ENCODE data around the gene CACNG4.

Gene CACNG4

GRCh38 chr17:66920950-66921349 lies 43.6 kb upstream of the CACNG4 start:
- TF ChIP-seq CTCF (IDR thresholded peaks at IDR 0.05; ENCODE audit: low read depth, low read length), result no peak
- peak; percentile 4 to 30 for DNase-seq (ENCODE audit: low read depth in 2 of 2)

GRCh38 chr17:66923886-66924285 lies 40.6 kb upstream of the CACNG4 start:
- no peak for TF ChIP-seq CTCF (IDR thresholded peaks at IDR 0.05; ENCODE audit: low read depth, low read length)
- no peak for DNase-seq (ENCODE audit: low read depth in 2 of 2)
- no peak overlapping the region for H3K4me3 ChIP-seq (replicated peaks in 1 of 2; ENCODE audit: low read depth in 2 of 2, low read length in 2 of 2)

More at GRCh38 chr17:66920950-66921349, 43.6 kb upstream of the CACNG4 start:
- H3K4me3 ChIP-seq (replicated peaks in 1 of 2; ENCODE audit: low read depth in 2 of 2, low read length in 2 of 2), result no peak overlapping the region

GRCh38 chr17:66925811-66926500 lies 38.6 kb upstream of the CACNG4 start:
- no peak for TF ChIP-seq CTCF (IDR thresholded peaks at IDR 0.05; ENCODE audit: low read depth, low read length)
- no peak for DNase-seq (ENCODE audit: low read depth in 2 of 2)
- no peak overlapping the region for H3K4me3 ChIP-seq (replicated peaks in 1 of 2; ENCODE audit: low read depth in 2 of 2, low read length in 2 of 2)

- no peak for DNase-seq (ENCODE audit: low read depth in 2 of 2)
- H3K4me3 ChIP-seq (replicated peaks in 1 of 2; ENCODE audit: low read depth in 2 of 2, low read length in 2 of 2), result no peak overlapping the region
- TF ChIP-seq CTCF (IDR thresholded peaks at IDR 0.05; ENCODE audit: low read depth, low read length), result no peak
Measured at GRCh38 chr17:66928949-66929348, 35.6 kb upstream of the CACNG4 start.

- no peak for TF ChIP-seq CTCF (IDR thresholded peaks at IDR 0.05; ENCODE audit: low read depth, low read length)
- no peak overlapping the region for H3K4me3 ChIP-seq (replicated peaks in 1 of 2; ENCODE audit: low read depth in 2 of 2, low read length in 2 of 2)
- no peak for DNase-seq (ENCODE audit: low read depth in 2 of 2)
Measured at GRCh38 chr17:66929591-66929990, 34.9 kb upstream of the CACNG4 start.

- no peak for TF ChIP-seq CTCF (IDR thresholded peaks at IDR 0.05; ENCODE audit: low read depth, low read length)
- H3K4me3 ChIP-seq (replicated peaks in 1 of 2; ENCODE audit: low read depth in 2 of 2, low read length in 2 of 2), result no peak overlapping the region
- peak in 1 of 2 donors; percentile 13 for DNase-seq (ENCODE audit: low read depth in 2 of 2)
Measured at GRCh38 chr17:66930933-66931332, 33.6 kb upstream of the CACNG4 start.

GRCh38 chr17:66932311-66932710 lies 32.2 kb upstream of the CACNG4 start:
- H3K4me3 ChIP-seq (replicated peaks in 1 of 2; ENCODE audit: low read depth in 2 of 2, low read length in 2 of 2), result no peak overlapping the region
- no peak for TF ChIP-seq CTCF (IDR thresholded peaks at IDR 0.05; ENCODE audit: low read depth, low read length)
- no peak for DNase-seq (ENCODE audit: low read depth in 2 of 2)

Measured in cardiac fibroblast (primary cell).